ENCODE data around the gene EGFR. TPM values are rescaled to one million over a fixed set of nuclear protein-coding genes. Genes with fewer than 3 reads are reported as not detected.
A peak's percentile ranks its signal among the peaks of the same experiment; 100 is the strongest.

EGFR gene
- total RNA-seq, 2 donors from 2014 or later = 21.1 to 22.5 TPM

DNA sequence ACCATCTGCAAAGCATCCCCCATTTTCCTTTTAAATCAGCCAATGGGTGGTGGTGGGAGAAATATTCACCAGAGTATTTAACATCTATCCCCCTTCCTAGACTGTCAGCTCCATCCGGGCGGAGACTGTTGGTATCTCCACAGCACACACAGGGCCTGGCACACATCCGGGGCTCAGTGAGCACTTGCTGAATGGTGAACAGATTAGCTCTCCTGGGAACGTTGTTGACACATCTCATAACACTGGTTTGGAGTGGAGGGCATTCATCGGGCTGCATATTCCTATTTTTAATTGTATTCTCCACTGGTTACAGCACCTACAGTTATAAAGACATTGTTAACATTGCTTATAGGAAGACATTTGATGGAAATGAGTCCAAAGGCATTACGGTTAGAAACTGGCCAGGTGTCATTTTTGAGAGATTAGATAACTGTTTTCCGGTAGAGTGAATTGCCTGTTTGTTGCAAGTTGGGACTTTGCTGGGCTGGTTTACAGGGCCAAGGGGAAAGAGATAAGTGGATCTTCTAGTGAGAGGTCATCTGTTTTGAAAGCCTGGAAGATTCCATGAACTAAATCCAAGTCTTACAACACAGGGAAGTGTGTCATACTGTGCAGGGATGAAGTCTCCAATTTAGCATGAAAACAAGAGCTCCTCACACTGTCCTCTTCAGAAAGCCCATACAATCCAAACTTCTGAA is 101.8 kb downstream of the EGFR start:
- Histone ChIP-seq H3K27me3 (no peaks in the 10 kb centered on the region), H3K4me1 (peaks cover 0 to 46% of the 10 kb centered on the region in 2 donors), H3K36me3 (no peaks in the 10 kb centered on the region), H3K4me3 (no peak overlapping the region), H3K9me3 (no peaks in the 10 kb centered on the region), H3K27ac (peak overlapping the region; percentile 82 to 92)
- no peak for DNase-seq (ENCODE audit: low spot score)
- TF ChIP-seq, protein P1, sequence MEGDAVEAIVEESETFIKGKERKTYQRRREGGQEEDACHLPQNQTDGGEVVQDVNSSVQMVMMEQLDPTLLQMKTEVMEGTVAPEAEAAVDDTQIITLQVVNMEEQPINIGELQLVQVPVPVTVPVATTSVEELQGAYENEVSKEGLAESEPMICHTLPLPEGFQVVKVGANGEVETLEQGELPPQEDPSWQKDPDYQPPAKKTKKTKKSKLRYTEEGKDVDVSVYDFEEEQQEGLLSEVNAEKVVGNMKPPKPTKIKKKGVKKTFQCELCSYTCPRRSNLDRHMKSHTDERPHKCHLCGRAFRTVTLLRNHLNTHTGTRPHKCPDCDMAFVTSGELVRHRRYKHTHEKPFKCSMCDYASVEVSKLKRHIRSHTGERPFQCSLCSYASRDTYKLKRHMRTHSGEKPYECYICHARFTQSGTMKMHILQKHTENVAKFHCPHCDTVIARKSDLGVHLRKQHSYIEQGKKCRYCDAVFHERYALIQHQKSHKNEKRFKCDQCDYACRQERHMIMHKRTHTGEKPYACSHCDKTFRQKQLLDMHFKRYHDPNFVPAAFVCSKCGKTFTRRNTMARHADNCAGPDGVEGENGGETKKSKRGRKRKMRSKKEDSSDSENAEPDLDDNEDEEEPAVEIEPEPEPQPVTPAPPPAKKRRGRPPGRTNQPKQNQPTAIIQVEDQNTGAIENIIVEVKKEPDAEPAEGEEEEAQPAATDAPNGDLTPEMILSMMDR (IDR thresholded peaks at IDR 0.05) = no peak

DNA sequence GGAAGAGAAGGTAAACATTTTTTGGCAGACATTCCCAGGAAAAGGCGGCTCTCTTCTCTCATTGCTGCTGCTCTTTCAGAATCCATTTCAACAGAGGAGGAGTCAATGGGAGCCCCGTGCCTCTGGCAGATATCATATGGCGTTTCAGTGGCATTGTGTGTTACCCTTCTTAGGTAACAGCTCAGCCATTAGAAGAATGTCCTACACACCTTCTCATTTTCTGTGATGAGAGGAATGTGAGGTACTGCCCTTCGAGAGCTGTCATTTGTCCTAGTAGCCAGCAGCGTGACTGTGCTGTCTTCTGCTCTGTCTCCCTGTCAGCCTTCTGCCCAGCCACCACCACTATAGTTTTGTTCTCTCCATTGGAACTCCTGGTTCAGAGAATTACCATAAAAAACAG is 102.4 kb downstream of the EGFR start:
- Histone ChIP-seq H3K36me3 (no peaks in the 10 kb centered on the region), H3K4me3 (no peak overlapping the region), H3K27me3 (no peaks in the 10 kb centered on the region), H3K9me3 (no peaks in the 10 kb centered on the region), H3K27ac (peak overlapping the region; percentile 82 to 92), H3K4me1 (peaks cover 0 to 51% of the 10 kb centered on the region in 2 donors)
- no peak for DNase-seq (ENCODE audit: low spot score)
- TF ChIP-seq, protein P1 (IDR thresholded peaks at IDR 0.05) = no peak

DNA sequence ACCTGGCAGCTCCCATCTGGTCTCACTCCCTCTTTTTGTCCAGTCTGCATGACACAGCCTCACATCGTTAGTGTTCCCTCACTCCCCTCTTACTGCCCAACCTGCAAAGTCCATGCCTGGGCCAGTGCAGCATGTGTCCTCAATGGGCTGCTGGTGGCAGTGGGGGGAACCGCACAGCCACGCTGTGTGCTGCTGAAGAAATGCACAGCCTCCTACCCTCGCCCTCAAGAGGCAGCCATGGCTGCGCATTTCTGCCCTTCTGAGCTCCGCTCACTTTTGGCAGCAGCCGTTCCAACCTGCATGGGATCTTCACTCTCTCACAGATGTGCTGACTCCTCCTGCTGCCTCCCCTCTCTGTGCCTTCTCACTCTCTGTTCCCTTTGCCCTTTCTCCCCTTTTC is 103.4 kb downstream of the EGFR start:
- Histone ChIP-seq H3K27me3 (no peaks in the 10 kb centered on the region), H3K36me3 (no peaks in the 10 kb centered on the region), H3K4me1 (peaks cover 0 to 61% of the 10 kb centered on the region in 2 donors), H3K9me3 (no peaks in the 10 kb centered on the region), H3K4me3 (no peak overlapping the region), H3K27ac (peak overlapping the region; percentile 82 to 92)
- TF ChIP-seq, protein P1 (IDR thresholded peaks at IDR 0.05) = no peak
- no peak for DNase-seq (ENCODE audit: low spot score)

DNA sequence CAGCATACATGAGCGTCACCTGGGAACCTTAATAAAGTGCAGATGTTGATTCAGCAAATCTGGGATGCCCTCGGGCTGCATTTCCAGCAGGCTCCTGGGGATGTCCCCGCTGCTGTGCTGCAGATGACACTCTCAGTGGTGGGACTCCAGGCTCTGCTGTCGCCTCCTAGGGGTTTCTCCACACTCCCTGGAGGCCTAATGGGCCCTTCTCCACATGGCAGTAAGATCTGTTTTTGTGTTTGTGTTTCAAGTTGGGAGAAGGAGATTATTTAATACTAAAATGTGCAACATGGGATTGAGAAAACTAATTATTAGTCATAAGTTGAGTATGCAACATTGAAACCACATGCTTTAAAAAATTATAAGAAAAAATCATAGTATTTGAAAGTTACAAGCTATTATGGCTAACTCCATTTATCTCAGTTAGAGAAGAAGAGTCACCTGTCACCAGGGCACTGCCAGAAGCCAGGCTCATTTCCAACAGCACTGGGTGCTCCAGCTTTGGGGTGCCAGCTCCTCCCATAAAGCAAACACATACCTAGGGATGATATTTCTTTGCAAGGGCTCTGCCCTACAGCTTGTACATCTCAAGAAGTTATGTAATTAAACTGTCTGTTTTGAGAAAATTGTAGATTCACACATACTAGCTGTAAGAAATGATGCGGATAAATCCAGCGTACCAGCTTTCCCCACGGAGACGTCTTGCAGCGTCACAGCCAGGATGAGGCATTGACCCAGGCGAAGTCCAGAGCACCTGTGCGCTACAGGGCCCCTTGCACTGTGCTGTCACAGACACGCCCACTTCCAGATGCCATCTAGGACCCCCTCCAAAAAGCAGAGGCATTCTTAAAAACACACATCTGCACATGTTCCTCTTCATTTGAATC is 106.4 kb downstream of the EGFR start:
- TF ChIP-seq, protein P1 (IDR thresholded peaks at IDR 0.05) = no peak

DNA sequence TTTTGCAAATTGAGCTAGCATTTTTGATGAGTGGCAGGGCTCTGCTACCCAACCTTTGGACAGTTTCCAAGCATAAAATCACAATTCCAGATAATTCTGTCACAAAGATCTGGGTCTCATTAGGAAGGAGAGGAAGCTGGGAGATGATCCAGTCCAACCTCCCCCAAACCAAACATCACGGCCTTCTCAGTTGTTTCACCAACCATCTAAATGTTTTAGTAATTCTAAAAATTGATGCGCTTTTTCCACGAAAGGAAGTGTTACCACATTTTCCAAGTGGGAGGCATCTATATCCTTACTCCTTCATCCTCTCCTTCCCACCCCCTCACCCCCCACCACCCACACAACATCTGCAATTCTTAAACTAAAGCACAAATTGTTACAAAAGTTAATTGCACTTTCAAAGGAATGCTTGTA is 108.3 kb downstream of the EGFR start:
- no peaks in the 10 kb centered on the region for H3K36me3 ChIP-seq
- no peak overlapping the region for H3K4me3 ChIP-seq
- H3K27ac ChIP-seq = peak overlapping the region; percentile 88 to 90
- DNase-seq (ENCODE audit: low spot score) = no peak
- H3K4me1 ChIP-seq = peaks cover 0 to 82% of the 10 kb centered on the region in 2 donors
- TF ChIP-seq, protein P1 (IDR thresholded peaks at IDR 0.05) = no peak
- H3K9me3 ChIP-seq = no peaks in the 10 kb centered on the region
- no peaks in the 10 kb centered on the region for H3K27me3 ChIP-seq

More for the DNA sequence above, 106.4 kb downstream of the EGFR start:
- peak overlapping the region in 1 of 2 donors; percentile 29 for H3K27ac ChIP-seq
- peaks cover 0 to 84% of the 10 kb centered on the region in 2 donors for H3K4me1 ChIP-seq
- DNase-seq (ENCODE audit: low spot score) = no peak
- no peaks in the 10 kb centered on the region for H3K9me3 ChIP-seq
- H3K36me3 ChIP-seq = no peaks in the 10 kb centered on the region
- H3K4me3 ChIP-seq = no peak overlapping the region
- no peaks in the 10 kb centered on the region for H3K27me3 ChIP-seq
